HCT116 (cell line): ENCODE results near the gene BBC3. TPM values are rescaled to one million over a fixed set of nuclear protein-coding genes. Genes with fewer than 3 reads are reported as not detected.
A peak's percentile ranks its signal among the peaks of the same experiment; 100 is the strongest.

Source experiments
- ATAC-seq: fragments of 200-7000 bp; cut with Tn5 transposase; 2 replicates; pipeline ENCODE4 v1.9.1; 2020; ENCODE audit warnings: mild to moderate bottlenecking, moderate library complexity
- BruUV-seq: library from RNA; stranded (reverse); fragments of 400-500 nt; replicated peaks from 2 replicates; lab custom pipeline; 2021; lab: Mats Ljungman, UMichigan
- CTCF ChIA-PET: fragments of 300-600 bp; sonication (Branson Sonifier 250); formaldehyde crosslinking; loops from one replicate; lab custom pipeline; 2021; ENCODE audit warnings: antibody characterized with exemption; lab: Charles Lee
- POLR2A ChIA-PET: fragments of 300-600, 350-600 bp; sonication (Branson Sonifier 250); formaldehyde crosslinking; loops from one replicate; lab custom pipeline; 2021; ENCODE audit warnings: antibody characterized with exemption; lab: Charles Lee
- RAD21 ChIA-PET, 2 experiments: fragments of 300-600 bp; sonication (Branson Sonifier 250); formaldehyde crosslinking; loops; one replicate each; lab custom pipeline; 2023; ENCODE audit warnings: low total read pairs in 2 of 2; ENCODE audit not compliant: uncharacterized antibody in 2 of 2, unreplicated experiment in 2 of 2, low non-redundant PET in 1 of 2; lab: Charles Lee
- DNase-seq: peaks from one replicate; pipeline ENCODE4 v3.0.0-alpha.2; 2010; ENCODE audit warnings: low read depth, low spot score
- H2AFZ ChIP-seq: fragments of 200-600 bp; shearing (Covaris generic), sonication (generic); 2 replicates; pipeline ENCODE4 v1.6.1; 2017; ENCODE audit warnings: low read depth, mixed run types, mixed read lengths, antibody characterized with exemption, low read length; ENCODE audit not compliant: poor library complexity, severe bottlenecking
- H3K27ac ChIP-seq: 2 replicates; pipeline ENCODE4 v1.5.1; 2012; ENCODE audit warnings: low read depth, low read length
- H3K27me3 ChIP-seq: fragments of 200-600 bp; sonication (generic); 2 replicates; pipeline ENCODE4 v1.6.1; 2016; ENCODE audit warnings: mixed run types, low read length, mixed read lengths; ENCODE audit not compliant: insufficient read depth
- H3K36me3 ChIP-seq, 2 experiments: fragments of 200-500 bp in 1 of 2; fragments of 200-600 bp in 1 of 2; sonication (Bioruptor generic) in 1 of 2; sonication (generic) in 1 of 2; 2 replicates each; pipeline versions ENCODE4 v1.5.1 to v1.6.1; 2014 to 2016; ENCODE audit warnings: low read length in 2 of 2, inconsistent platforms in 1 of 2, mixed read lengths in 1 of 2, mixed run types in 1 of 2; ENCODE audit not compliant: insufficient read depth in 2 of 2, control insufficient read depth in 1 of 2
- H3K4me1 ChIP-seq, 2 experiments: fragments of 200-600 bp in 1 of 2; sonication (generic) in 1 of 2; 2 replicates each; pipeline versions ENCODE4 v1.5.1 to v1.6.1; 2012 to 2017; ENCODE audit warnings: low read length in 2 of 2, inconsistent platforms in 1 of 2, mild to moderate bottlenecking in 1 of 2, mixed read lengths in 1 of 2, mixed run types in 1 of 2, moderate library complexity in 1 of 2; ENCODE audit not compliant: insufficient read depth in 2 of 2, control insufficient read depth in 1 of 2
- H3K4me2 ChIP-seq: fragments of 200-600 bp; sonication (generic); 2 replicates; pipeline ENCODE4 v1.6.1; 2017; ENCODE audit warnings: mixed run types, low read length, mixed read lengths
- H3K4me3 ChIP-seq, 2 experiments: fragments of 200-600 bp in 1 of 2; sonication (generic) in 1 of 2; replicated peaks in 1 of 2; 2 replicates each; pipeline ENCODE4 v1.5.1; 2011 to 2016; ENCODE audit warnings: low read length in 2 of 2, control low read depth in 1 of 2, low read depth in 1 of 2, mild to moderate bottlenecking in 1 of 2, mixed read lengths in 1 of 2, mixed run types in 1 of 2
- H3K79me2 ChIP-seq: fragments of 200-600 bp; sonication (generic); 2 replicates; pipeline ENCODE4 v1.6.1; 2017; ENCODE audit warnings: mild to moderate bottlenecking, mixed run types, low read length, moderate library complexity, mixed read lengths; ENCODE audit not compliant: insufficient read depth
- H3K9ac ChIP-seq: fragments of 200-600 bp; sonication (generic); 2 replicates; pipeline ENCODE4 v1.6.1; 2016; ENCODE audit warnings: low read length, mixed read lengths
- H3K9me2 ChIP-seq: fragments of 200-600 bp; sonication (generic), shearing (Covaris generic); 2 replicates; pipeline ENCODE4 v1.6.1; 2017; ENCODE audit warnings: mixed run types, mild to moderate bottlenecking, moderate library complexity; ENCODE audit not compliant: insufficient read depth
- H3K9me3 ChIP-seq, 2 experiments: fragments of 200-500 bp in 1 of 2; fragments of 200-600 bp in 1 of 2; sonication (Bioruptor generic) in 1 of 2; sonication (generic) in 1 of 2; 2 replicates each; pipeline ENCODE4 v1.6.1; 2014 to 2017; ENCODE audit warnings: low read length in 2 of 2, mixed read lengths in 2 of 2, inconsistent platforms in 1 of 2, low read depth in 1 of 2, mild to moderate bottlenecking in 1 of 2, mixed run types in 1 of 2, moderate library complexity in 1 of 2; ENCODE audit not compliant: control insufficient read depth in 1 of 2, insufficient read depth in 1 of 2
- H4K20me1 ChIP-seq: fragments of 200-600 bp; sonication (generic), shearing (Covaris generic); 2 replicates; pipeline ENCODE4 v1.6.1; 2017; ENCODE audit warnings: mixed run types, mild to moderate bottlenecking, moderate library complexity; ENCODE audit not compliant: insufficient read depth
- CBX3 ChIP-seq: IDR thresholded peaks from 2 replicates; pipeline ENCODE4 v1.6.1; 2012; ENCODE audit warnings: low read depth
- ELF1 ChIP-seq: IDR thresholded peaks from 2 replicates; pipeline ENCODE4 v1.6.1; 2012; ENCODE audit warnings: low read depth, borderline replicate concordance
- EZH2phosphoT487 ChIP-seq: fragments of 200-600 bp; IDR thresholded peaks from 2 replicates; pipeline ENCODE4 v1.6.1; 2018; ENCODE audit warnings: antibody characterized with exemption, borderline replicate concordance
- FOSL1 ChIP-seq: IDR thresholded peaks from 2 replicates; pipeline ENCODE4 v1.6.1; 2012; ENCODE audit warnings: low read depth
- POLR2A ChIP-seq: IDR thresholded peaks from 2 replicates; pipeline ENCODE4 v1.7.0; 2011; ENCODE audit warnings: borderline replicate concordance; ENCODE audit not compliant: insufficient read depth, insufficient read length; ENCODE audit errors: extremely low read depth
- RAD21 ChIP-seq: IDR thresholded peaks from 2 replicates; pipeline ENCODE4 v1.6.1; 2012; ENCODE audit warnings: low read depth, mild to moderate bottlenecking
- SIN3A ChIP-seq: IDR thresholded peaks from 2 replicates; pipeline ENCODE4 v1.6.1; 2012; ENCODE audit warnings: low read depth
- SP1 ChIP-seq: IDR thresholded peaks from 2 replicates; pipeline ENCODE4 v1.6.1; 2012; ENCODE audit warnings: low read depth
- SRF ChIP-seq: IDR thresholded peaks from 2 replicates; pipeline ENCODE4 v1.6.1; 2012; ENCODE audit warnings: low read depth
- TCF7L2 ChIP-seq: IDR thresholded peaks from 2 replicates; pipeline ENCODE4 v1.7.0; 2011; ENCODE audit warnings: borderline replicate concordance, inconsistent platforms; ENCODE audit not compliant: insufficient read depth, insufficient read length; ENCODE audit errors: extremely low read depth
- YY1 ChIP-seq: IDR thresholded peaks from 2 replicates; pipeline ENCODE4 v1.6.1; 2011; ENCODE audit warnings: low read length, low read depth, moderate library complexity, mild to moderate bottlenecking; ENCODE audit not compliant: insufficient replicate concordance; ENCODE audit errors: extremely low read depth
- ZFX ChIP-seq: fragments of 450-650 bp; IDR thresholded peaks from 2 replicates; pipeline ENCODE4 v1.6.1; 2017
- ZNF274 ChIP-seq: fragments of 200-500 bp; sonication (Bioruptor generic); IDR thresholded peaks from 2 replicates; pipeline ENCODE4 v1.6.1; 2014; ENCODE audit warnings: mild to moderate bottlenecking, low read depth, low read length, inconsistent platforms
- intact Hi-C: fragments of 100-400 bp; cut with micrococcal nuclease; formaldehyde crosslinking; loops from 2 replicates; pipeline ENCODE4 v1.10.0; 2022
- total RNA-seq: library from RNA; stranded (reverse); gene quantifications from one replicate; pipeline ENCODE4 v1.2.1, GENCODE V29; 2021; ENCODE audit not compliant: unreplicated experiment
- TF ChIP-seq, protein P1 (sequence below): IDR thresholded peaks from 2 replicates; pipeline ENCODE4 v1.6.1; 2012
- TF ChIP-seq, protein P2 (sequence below), 3 experiments: fragments of 200-600 bp in 1 of 3; sonication (generic) in 1 of 3; IDR thresholded peaks in 2 of 3; conservative IDR thresholded peaks in 1 of 3; 2 replicates each; pipeline ENCODE4 v1.5.1; 2012 to 2017; ENCODE audit warnings: low read depth in 2 of 3, low read length in 2 of 3, antibody characterized with exemption in 1 of 3, borderline replicate concordance in 1 of 3, control low read depth in 1 of 3, mild to moderate bottlenecking in 1 of 3, mixed read lengths in 1 of 3, mixed run types in 1 of 3, moderate library complexity in 1 of 3; ENCODE audit not compliant: insufficient read depth in 1 of 3

BBC3 gene
- total RNA-seq, 1 experiment from 2014 or later: 45.0 TPM

DNA sequence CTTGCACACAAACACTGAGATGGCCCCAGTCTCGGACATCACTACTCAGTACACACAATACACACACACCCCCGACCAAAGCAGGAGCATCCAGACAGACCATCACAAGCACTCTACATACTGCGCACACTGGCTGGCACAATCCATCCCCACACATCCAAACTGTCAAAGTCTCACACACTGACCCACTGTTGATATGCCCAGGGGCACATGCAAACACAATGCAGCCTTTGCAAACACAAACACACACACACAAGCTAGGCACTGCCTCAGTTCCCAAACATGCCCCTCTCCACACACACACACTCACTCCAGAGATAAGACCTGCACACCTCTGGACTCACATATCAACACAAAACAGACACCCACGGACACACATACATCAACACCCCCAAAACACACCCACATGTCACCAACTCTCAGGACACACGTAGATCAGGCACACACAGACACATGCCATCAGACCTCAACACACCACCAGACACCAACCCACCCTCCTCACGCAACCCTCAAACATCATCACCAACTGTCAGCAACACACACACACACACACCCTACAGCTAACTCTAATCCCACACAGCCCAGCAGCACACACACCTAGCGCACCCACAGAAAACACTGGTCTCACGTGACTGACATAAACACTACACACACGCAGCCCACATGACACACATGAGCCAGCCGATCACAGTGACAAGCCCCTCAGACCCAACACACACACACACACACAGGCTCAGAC, 1.9 kb downstream of the BBC3 start:
- H3K36me3 ChIP-seq: no peaks in the 10 kb centered on the region
- RAD21 ChIA-PET: no interaction called here
- no peaks in the 10 kb centered on the region for H4K20me1 ChIP-seq
- CTCF ChIA-PET: no interaction called here
- no TSS peak for BruUV-seq
- no peaks in the 10 kb centered on the region for H3K9me3 ChIP-seq
- TF ChIP-seq, protein P1, sequence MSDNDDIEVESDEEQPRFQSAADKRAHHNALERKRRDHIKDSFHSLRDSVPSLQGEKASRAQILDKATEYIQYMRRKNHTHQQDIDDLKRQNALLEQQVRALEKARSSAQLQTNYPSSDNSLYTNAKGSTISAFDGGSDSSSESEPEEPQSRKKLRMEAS: 0 out of 2 replicates have a peak, but pooled peaks have one; percentile 21
- no peak for TF ChIP-seq CBX3
- H3K9me2 ChIP-seq: no peaks in the 10 kb centered on the region
- peak overlapping the region; percentile 97 for H3K27ac ChIP-seq
- H2AFZ ChIP-seq: no peak overlapping the region
- peak overlapping the region; percentile 76 to 78 for H3K4me3 ChIP-seq
- H3K4me2 ChIP-seq: peak overlapping the region; percentile 100
- no peak for ATAC-seq
- DNase-seq: no peak
- H3K9ac ChIP-seq: peak overlapping the region; percentile 87
- POLR2A ChIA-PET: interaction anchor here (1.1 kb wide), 1 partner anchor 15 kb away, joined by 3 read pairs; no protein-coding TSS in a partner anchor
- peaks cover 34 to 74% of the 10 kb centered on the region in 2 experiments for H3K4me1 ChIP-seq
- peaks cover 22% of the 10 kb centered on the region for H3K79me2 ChIP-seq
- intact Hi-C loops: no loop called here
- H3K27me3 ChIP-seq: no peaks in the 10 kb centered on the region

DNA sequence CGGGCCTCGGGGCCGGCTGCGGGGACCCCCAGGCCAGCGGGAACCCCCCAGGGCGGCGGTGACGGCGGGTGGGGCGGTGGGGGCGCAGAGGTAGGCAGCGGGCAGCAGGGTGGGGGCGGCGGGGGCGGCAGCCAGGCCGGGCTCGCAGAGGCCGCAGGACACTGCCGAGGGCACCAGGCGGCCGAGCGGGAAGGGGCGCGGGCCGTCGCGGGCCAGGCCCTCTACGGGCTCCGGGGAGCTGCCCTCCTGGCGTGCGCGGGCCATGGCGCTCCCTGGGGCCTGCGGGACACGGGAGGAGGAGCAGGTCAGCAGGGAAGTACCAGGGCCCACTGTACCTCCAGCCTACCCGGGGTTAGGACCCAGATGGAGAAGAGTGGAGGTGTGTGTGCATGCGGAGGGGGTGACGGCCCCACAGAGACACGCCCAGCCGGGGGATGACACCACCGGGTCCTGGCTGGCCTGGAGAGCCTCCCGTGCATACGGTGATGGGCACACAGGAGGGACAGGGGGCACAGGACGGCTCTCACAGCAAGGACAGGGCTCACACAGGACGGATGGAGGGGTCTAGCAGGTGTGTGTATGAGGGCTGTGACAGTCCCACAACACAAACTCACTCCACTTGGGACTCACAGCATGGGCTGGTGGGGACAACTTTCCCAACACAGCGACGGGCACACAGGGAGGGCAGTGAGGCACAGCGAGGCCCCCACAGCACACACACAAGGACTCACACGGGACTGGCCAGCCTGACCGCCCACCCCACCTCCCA, 2.6 kb downstream of the BBC3 start:
- no peaks in the 10 kb centered on the region for H3K36me3 ChIP-seq
- no peaks in the 10 kb centered on the region for H3K9me3 ChIP-seq
- ATAC-seq (peak; percentile 15), DNase-seq (no peak)
- peak overlapping the region; percentile 97 for H3K27ac ChIP-seq
- BruUV-seq: no TSS peak
- ChIA-PET RAD21 (no interaction called here), POLR2A (interaction anchor here (0.8 kb wide), 1 partner anchor 12 kb away, joined by 3 read pairs; no protein-coding TSS in a partner anchor), CTCF (no interaction called here)
- peak overlapping the region; percentile 76 to 78 for H3K4me3 ChIP-seq
- peaks cover 22% of the 10 kb centered on the region for H3K79me2 ChIP-seq
- no peaks in the 10 kb centered on the region for H3K9me2 ChIP-seq
- no peak overlapping the region for H2AFZ ChIP-seq
- no peaks in the 10 kb centered on the region for H4K20me1 ChIP-seq
- H3K9ac ChIP-seq: peak overlapping the region; percentile 87
- H3K4me1 ChIP-seq: peaks cover 34 to 74% of the 10 kb centered on the region in 2 experiments
- H3K27me3 ChIP-seq: no peaks in the 10 kb centered on the region
- no peak for TF ChIP-seq ELF1
- peak; percentile 13; the same call in 1 of the 2 replicates for TF ChIP-seq SIN3A
- TF ChIP-seq TCF7L2: no peak
- TF ChIP-seq CBX3: no peak
- TF ChIP-seq RAD21: no peak
- TF ChIP-seq FOSL1: no peak
- no peak for TF ChIP-seq ZNF274
- TF ChIP-seq, protein P2, sequence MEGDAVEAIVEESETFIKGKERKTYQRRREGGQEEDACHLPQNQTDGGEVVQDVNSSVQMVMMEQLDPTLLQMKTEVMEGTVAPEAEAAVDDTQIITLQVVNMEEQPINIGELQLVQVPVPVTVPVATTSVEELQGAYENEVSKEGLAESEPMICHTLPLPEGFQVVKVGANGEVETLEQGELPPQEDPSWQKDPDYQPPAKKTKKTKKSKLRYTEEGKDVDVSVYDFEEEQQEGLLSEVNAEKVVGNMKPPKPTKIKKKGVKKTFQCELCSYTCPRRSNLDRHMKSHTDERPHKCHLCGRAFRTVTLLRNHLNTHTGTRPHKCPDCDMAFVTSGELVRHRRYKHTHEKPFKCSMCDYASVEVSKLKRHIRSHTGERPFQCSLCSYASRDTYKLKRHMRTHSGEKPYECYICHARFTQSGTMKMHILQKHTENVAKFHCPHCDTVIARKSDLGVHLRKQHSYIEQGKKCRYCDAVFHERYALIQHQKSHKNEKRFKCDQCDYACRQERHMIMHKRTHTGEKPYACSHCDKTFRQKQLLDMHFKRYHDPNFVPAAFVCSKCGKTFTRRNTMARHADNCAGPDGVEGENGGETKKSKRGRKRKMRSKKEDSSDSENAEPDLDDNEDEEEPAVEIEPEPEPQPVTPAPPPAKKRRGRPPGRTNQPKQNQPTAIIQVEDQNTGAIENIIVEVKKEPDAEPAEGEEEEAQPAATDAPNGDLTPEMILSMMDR (IDR thresholded peaks at IDR 0.05 in 2 of 3, conservative IDR thresholded peaks at IDR 0.05 in 1 of 3; ENCODE audit: borderline replicate concordance in 1 of 3, insufficient read depth in 1 of 3, low read depth in 2 of 3, low read length in 2 of 3): no peak
- TF ChIP-seq ZFX: peak; percentile 45
- no peak for TF ChIP-seq SRF
- TF ChIP-seq EZH2phosphoT487: no peak
- no peak for TF ChIP-seq YY1
- TF ChIP-seq, protein P1: no peak
- peak; percentile 18 for TF ChIP-seq POLR2A
- TF ChIP-seq SP1: 0 out of 2 replicates have a peak, but pooled peaks have one; percentile 10
- H3K4me2 ChIP-seq: peak overlapping the region; percentile 100
- intact Hi-C loops: no loop called here
